Hematopoietic multipotent progenitor cell treated with erythropoietin and hydrocortisone succinate and interleukin-3 and kit ligand, for 6 days (in vitro differentiated cells): ENCODE results near the gene BUD23.
"Not testable (repeated sequence)": the region's sequence is repeated elsewhere in the genome, so short reads cannot be mapped to it uniquely, and the experiment has no call there.

ENCODE experiments used
- DNase-seq: peaks from one replicate; pipeline ENCODE4 v3.0.0-alpha.2; 2015

The BUD23 gene

GRCh38 chr7:73701357-73701995, 18.1 kb downstream of the BUD23 start:
- DNase-seq = peak; percentile 72

GRCh38 chr7:73702226-73702625, 18.8 kb downstream of the BUD23 start:
- no peak for DNase-seq

DNA sequence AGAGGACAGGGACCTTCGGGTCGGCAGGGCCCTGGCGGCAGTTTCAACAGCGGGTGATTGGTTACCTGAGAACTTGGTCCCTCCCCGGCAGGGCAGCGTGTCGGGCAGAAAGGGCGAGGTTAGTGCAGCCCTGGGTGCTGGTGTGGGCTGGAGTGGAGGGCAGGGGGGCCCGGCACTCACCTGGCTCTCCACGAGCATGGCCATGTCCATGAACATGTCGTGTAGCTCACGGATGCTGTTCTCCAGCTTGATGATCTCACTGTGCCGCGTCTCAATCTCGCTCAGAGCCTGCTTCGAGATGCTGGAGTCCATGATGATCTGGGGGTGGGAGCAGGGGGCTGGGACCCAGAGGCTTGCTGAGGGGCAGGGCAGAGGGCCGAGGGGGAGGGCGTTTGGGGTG, 19.3 kb downstream of the BUD23 start:
- no peak for DNase-seq

- DNase-seq = no peak
Measured at GRCh38 chr7:73703225-73703624, 19.8 kb downstream of the BUD23 start.

DNA sequence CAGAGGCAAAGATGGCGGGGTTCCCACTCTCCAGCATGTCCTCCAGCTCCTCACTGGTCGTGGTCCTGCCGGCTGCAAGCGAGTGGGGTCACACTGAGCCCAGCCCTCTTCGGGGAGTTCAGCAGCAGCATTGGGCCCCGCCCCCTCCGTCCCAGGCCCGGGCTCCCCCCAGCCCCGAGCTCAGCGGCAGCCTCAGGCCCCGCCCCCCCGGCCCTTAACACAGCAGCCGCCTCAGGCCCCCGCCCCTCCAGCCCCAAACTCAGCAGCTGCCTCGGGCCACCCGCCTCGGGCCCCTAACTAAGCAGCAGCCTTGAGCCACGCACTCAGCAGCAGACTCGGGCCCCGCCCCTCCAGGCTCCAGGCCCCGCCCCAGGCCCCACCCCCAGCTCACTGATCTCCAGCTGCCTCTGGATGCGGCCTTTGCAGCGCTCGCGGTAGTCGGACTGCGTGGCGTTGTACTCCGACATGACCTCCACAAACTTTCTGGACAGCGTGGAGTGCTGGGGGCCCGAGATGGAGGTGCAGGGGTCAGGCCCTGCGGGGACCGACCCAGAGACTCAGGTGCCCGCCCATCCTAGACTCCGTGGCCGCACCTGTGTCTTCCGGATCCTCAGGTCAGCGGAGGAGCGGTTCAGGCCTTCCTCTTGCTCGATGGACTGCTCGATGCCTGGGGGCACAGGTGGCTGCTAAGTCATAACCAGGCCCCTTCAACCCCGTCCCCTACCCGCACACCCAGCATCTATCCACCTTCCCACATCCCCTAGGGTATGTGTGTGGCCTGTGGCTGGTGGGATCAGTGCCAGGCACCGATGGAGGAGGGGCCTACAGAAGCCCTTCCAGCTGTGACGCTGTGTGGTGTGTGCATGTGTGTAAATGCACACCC, 20.6 kb downstream of the BUD23 start:
- peak; percentile 87 for DNase-seq

DNA sequence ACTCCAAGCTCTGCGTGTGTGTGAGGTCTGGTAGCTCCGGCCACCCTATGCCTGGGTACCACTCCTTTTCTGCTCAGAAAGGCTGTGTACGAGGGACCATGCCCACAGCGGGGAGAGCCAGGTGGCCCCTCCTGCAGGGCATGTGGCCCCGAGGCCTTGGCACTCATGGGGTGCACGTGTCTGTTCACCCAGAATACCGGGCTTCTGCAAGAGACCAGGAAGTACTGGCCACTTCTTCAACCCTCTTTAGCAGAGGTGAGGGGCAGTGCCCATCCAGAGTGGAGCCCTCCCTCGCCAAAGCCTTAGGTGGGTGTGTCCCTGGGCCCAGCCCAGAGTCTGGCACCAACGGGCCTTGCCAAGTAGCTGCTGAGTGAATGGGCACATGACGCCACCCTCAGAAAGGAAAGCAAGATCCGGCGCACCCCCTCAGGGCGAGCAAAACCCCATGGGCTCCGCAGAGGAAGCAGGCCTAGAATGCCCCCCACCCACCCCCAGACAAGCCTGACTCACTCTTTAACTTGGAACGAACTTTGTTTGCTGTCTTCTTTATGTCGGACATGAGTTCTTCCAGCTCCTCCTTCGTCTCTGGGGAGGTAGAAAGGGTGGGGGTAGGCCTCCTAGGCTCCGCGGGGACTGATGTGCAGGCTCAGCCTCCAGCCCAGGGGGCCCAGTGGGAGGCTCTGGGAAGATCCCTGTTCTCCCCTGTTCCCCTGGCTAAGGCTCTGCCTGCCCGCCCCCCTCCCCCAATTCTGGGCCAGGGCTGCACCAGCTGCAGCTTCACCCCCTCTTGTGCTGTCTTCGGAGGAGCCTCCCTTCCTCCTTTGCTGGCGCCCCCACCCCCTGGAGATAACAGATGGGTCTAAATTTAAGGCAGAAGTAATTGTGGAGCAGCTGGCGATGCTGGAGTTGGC, 21.5 kb downstream of the BUD23 start:
- DNase-seq = no peak

DNA sequence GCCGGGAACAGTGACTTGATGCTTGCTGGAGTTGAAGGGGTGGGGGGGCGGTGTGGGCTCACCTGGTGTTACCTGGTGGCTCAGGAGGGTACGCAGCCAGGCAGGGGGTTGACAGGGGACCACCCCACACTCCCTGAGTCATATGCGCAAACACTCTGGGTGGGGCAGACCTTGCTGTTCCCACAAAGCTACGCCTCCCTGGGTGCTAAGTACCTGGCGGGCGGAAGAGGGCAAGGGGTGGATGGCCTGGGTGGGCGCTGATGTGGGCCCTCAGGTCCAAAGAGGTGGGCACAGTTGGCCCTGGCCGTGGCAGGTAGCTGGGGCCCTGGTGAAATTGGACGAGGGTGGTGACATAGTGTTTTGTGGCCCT, 22.1 kb downstream of the BUD23 start:
- no peak for DNase-seq

DNA sequence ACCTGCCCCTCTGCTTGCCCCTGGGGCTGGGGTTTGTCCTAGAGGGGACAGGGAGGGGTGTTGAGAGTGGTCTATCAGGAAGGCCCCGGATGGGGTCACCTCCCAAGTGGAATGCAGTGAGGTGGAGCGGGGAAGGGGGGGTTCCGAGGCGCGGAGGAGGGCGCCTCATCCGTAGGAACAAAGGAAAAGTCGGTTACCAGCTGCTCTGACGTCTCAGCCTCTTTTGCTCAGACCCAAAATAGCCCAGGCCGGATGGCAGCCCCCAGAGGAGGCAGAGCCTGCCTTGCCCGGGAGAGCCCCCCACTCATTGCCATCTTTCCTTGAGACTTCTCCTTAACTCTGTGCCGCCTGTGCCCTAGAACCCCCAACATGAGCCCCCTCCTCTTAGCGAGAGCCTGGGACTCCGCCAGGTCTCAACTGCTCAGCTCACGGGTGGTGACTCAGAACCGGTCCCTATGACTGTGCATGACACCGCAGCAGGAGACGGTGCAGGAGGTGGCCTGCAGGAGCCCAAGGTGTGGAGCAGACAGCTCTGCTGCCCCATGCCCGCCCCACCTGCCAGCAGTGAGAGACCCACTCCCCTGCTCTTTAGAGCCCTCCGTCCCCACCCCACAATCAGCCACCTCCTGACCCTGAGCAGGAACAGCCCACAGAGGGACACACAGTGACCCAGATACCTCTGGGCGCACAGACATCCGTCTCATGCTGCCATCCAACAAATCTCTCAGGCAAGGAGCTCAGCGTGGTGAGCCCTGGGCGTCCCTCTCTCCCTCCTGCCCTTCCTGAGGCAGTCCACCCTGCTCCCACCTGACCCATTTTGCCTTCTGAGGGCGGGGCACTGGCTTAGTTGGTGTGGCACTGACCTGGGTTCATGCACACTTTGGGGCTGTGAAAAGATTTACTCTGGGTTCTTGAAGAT, 23.0 kb downstream of the BUD23 start:
- DNase-seq = no peak

- DNase-seq = peak; percentile 36
Measured at GRCh38 chr7:73707045-73707631, 23.7 kb downstream of the BUD23 start.

DNA sequence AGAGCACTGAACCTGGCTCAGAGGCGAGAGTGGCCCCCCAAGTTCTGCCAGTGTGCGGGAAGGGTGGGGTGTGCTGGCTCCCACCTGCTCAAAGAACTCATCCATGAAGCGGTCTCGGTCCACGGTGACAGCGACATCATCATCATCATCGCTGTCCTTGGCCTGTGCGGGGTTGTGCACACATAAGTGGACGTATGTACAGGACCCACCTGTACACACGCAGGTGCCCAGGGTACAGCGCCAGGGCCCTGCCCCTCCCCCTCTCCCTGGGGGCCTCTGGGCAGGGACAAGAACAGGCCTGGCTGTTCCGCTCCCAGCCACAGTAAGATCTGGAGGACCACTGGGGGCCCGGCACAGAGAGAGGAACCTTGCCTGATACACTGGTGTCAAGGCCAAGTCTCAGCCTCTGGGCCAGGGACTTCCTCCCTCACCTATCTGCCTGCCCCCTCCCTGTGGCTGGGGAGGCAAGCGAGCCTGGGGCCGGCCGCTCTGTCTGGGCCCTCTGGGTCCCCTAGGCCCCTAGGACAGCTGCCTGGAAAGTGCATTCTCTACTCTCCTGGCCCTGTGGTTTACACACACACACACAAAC, 25.7 kb downstream of the BUD23 start:
- DNase-seq = no peak

GRCh38 chr7:73712773-73713172, 29.4 kb downstream of the BUD23 start:
- no peak for DNase-seq

GRCh38 chr7:73713319-73713718, 29.9 kb downstream of the BUD23 start:
- not testable (repeated sequence) for DNase-seq

DNA sequence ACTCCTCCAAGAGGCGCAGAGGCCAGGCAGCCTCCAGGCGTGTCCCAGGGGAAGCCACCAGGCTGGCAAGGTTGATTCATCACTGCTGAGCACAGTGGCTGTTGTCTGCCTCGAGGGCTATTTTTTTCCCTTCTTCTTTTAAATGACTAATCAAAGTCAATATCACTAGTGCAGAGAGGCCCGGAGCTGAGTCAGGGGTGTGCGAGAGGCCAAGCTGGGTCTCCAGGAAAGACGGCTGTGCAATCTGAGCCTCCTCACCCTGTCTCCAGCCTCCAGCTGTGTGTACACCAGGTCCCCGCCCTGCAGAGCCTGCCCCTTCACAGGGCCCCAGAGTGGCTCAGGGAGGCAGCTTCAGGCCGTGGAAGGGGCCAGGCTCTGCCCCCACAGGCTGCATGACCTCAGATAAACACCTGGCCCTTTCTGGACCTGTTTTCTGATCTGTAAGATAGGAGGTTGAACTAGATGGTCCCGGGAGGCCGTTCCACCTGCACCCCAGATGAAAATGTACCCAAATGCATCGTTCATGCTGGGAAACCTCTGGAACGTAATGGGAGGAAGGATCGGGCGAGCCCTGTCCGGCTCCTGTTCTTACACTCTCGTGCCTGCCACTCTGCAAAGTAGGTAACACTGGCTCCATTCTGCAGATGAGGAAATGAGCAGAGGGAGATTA, 32.4 kb downstream of the BUD23 start:
- peak; percentile 74 for DNase-seq

DNA sequence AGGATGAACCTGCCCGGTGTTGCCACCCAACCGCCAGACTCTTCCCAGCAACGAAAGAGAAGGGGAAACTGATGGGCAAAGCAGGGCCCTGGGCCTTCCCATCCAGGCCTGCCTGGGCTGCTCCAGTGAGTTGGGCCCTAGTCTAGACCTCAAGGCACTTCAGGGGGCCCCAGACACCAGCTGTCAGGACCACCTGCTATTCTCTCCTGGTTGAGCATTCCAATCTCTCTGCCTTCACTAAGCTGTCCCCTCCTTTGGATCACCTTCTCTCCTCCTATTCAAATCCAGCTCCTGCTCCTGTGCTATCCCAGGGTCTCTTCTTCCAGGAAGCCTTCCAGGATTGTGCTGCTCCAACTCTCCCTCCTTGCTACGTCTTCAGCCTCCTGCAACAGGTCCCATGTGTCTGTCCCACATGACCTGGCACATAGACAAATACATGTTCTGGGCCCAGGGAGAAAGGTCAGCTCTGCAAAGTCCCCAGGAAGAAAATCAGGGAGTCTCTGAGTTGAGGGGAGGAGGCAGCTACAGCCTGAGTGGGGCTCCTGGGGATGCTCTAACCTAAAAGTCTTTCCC, 33.0 kb downstream of the BUD23 start:
- DNase-seq = no peak

GRCh38 chr7:73717025-73717807, 33.8 kb downstream of the BUD23 start:
- DNase-seq = no peak

GRCh38 chr7:73717991-73718405, 34.6 kb downstream of the BUD23 start:
- peak; percentile 73 for DNase-seq

- DNase-seq = no peak
Measured at GRCh38 chr7:73718438-73718881, 35.1 kb downstream of the BUD23 start.

GRCh38 chr7:73718905-73719805, 35.8 kb downstream of the BUD23 start, which contains the start of gene STX1A:
Gene STX1A (minus strand): TSS chr7:73719669. CDS start chr7:73719631, 38 bp downstream.
- DNase-seq = peak; percentile 71
